Duodenal mucosa (tissue), 2 donors: ENCODE measurements around the gene NXPE4.
"Not testable (repeated sequence)": the region's sequence is repeated elsewhere in the genome, so short reads cannot be mapped to it uniquely, and the experiment has no call there.

Source experiments
- H3K27ac ChIP-seq: one replicate; pipeline ENCODE4 v1.7.0; 2013; ENCODE audit warnings: low read depth, low read length
- H3K27me3 ChIP-seq, 2 donors: one replicate each; pipeline ENCODE4 v1.7.0; 2013; ENCODE audit warnings: low read length in 2 of 2, control low read depth in 1 of 2; ENCODE audit not compliant: insufficient read depth in 2 of 2, control insufficient read depth in 1 of 2
- H3K36me3 ChIP-seq, 2 donors: one replicate each; pipeline ENCODE4 v1.7.0; 2013; ENCODE audit warnings: low read length in 2 of 2, control low read depth in 1 of 2; ENCODE audit not compliant: insufficient read depth in 2 of 2, control insufficient read depth in 1 of 2
- H3K4me1 ChIP-seq, 2 donors: one replicate each; pipeline ENCODE4 v1.7.0; 2013; ENCODE audit warnings: low read length in 2 of 2, control low read depth in 1 of 2; ENCODE audit not compliant: insufficient read depth in 2 of 2, control insufficient read depth in 1 of 2
- H3K4me3 ChIP-seq, 2 donors: one replicate each; pipeline ENCODE4 v1.7.0; 2013; ENCODE audit warnings: low read length in 2 of 2, low read depth in 1 of 2
- H3K9ac ChIP-seq, 2 donors: one replicate each; pipeline ENCODE4 v1.7.0; 2013; ENCODE audit warnings: low read length in 2 of 2, low read depth in 1 of 2
- H3K9me3 ChIP-seq, 2 donors: one replicate each; pipeline ENCODE4 v1.7.0; 2013; ENCODE audit warnings: low read length in 2 of 2, control low read depth in 1 of 2; ENCODE audit not compliant: control insufficient read depth in 1 of 2

NXPE4 gene

GRCh38 chr11:114618139-114618538 is 22.6 kb upstream of the NXPE4 start:
- Histone ChIP-seq H3K27me3 (no peaks in the 10 kb centered on the region), H3K27ac (no peak overlapping the region), H3K9ac (no peak overlapping the region), H3K36me3 (no peaks in the 10 kb centered on the region), H3K9me3 (peaks cover 39 to 70% of the 10 kb centered on the region in 2 donors), H3K4me1 (no peaks in the 10 kb centered on the region), H3K4me3 (no peak overlapping the region)

GRCh38 chr11:114617157-114618124 is 21.9 kb upstream of the NXPE4 start:
- no peaks in the 10 kb centered on the region for H3K36me3 ChIP-seq
- H3K4me3 ChIP-seq = no peak overlapping the region
- H3K27me3 ChIP-seq = no peaks in the 10 kb centered on the region
- no peak overlapping the region for H3K9ac ChIP-seq
- no peaks in the 10 kb centered on the region for H3K4me1 ChIP-seq
- peaks cover 37 to 70% of the 10 kb centered on the region in 2 donors for H3K9me3 ChIP-seq
- H3K27ac ChIP-seq = no peak overlapping the region

GRCh38 chr11:114616516-114616915 is 20.9 kb upstream of the NXPE4 start:
- H3K9ac ChIP-seq = no peak overlapping the region
- no peak overlapping the region for H3K27ac ChIP-seq
- H3K9me3 ChIP-seq = peaks cover 31 to 68% of the 10 kb centered on the region in 2 donors
- H3K36me3 ChIP-seq = no peaks in the 10 kb centered on the region
- H3K4me1 ChIP-seq = no peaks in the 10 kb centered on the region
- H3K27me3 ChIP-seq = no peaks in the 10 kb centered on the region
- H3K4me3 ChIP-seq = no peak overlapping the region

- Histone ChIP-seq H3K27me3 (no peaks in the 10 kb centered on the region), H3K36me3 (no peaks in the 10 kb centered on the region), H3K4me3 (no peak overlapping the region), H3K27ac (no peak overlapping the region), H3K4me1 (no peaks in the 10 kb centered on the region), H3K9ac (no peak overlapping the region), H3K9me3 (peaks cover 28 to 61% of the 10 kb centered on the region in 2 donors)
These were observed 20.1 kb upstream of the NXPE4 start for GRCh38 chr11:114615448-114616361.

GRCh38 chr11:114614127-114614720 is 18.6 kb upstream of the NXPE4 start:
- Histone ChIP-seq H3K27me3 (no peaks in the 10 kb centered on the region), H3K4me3 (no peak overlapping the region), H3K36me3 (no peaks in the 10 kb centered on the region), H3K4me1 (no peaks in the 10 kb centered on the region), H3K9me3 (peaks cover 32 to 60% of the 10 kb centered on the region in 2 donors), H3K27ac (no peak overlapping the region), H3K9ac (no peak overlapping the region)

GRCh38 chr11:114613094-114613493 is 17.5 kb upstream of the NXPE4 start:
- not testable (repeated sequence) for H3K4me1 ChIP-seq, H3K4me3 ChIP-seq, H3K27me3 ChIP-seq, H3K27ac ChIP-seq, H3K36me3 ChIP-seq, H3K9ac ChIP-seq
- peaks cover 28 to 56% of the 10 kb centered on the region in 2 donors for H3K9me3 ChIP-seq

- Histone ChIP-seq H3K27ac (no peak overlapping the region), H3K36me3 (no peaks in the 10 kb centered on the region), H3K4me1 (no peaks in the 10 kb centered on the region), H3K4me3 (no peak overlapping the region), H3K27me3 (no peaks in the 10 kb centered on the region), H3K9me3 (peaks cover 25 to 52% of the 10 kb centered on the region in 2 donors), H3K9ac (no peak overlapping the region)
These were observed 17.1 kb upstream of the NXPE4 start for GRCh38 chr11:114612686-114613085.

- peaks cover 23 to 47% of the 10 kb centered on the region in 2 donors for H3K9me3 ChIP-seq
- not testable (repeated sequence) for H3K27me3 ChIP-seq, H3K27ac ChIP-seq, H3K4me1 ChIP-seq, H3K9ac ChIP-seq, H3K36me3 ChIP-seq, H3K4me3 ChIP-seq
These were observed 16.6 kb upstream of the NXPE4 start for GRCh38 chr11:114612199-114612598.

- no peak overlapping the region for H3K27ac ChIP-seq
- no peaks in the 10 kb centered on the region for H3K27me3 ChIP-seq
- no peaks in the 10 kb centered on the region for H3K4me1 ChIP-seq
- peaks cover 18 to 43% of the 10 kb centered on the region in 2 donors for H3K9me3 ChIP-seq
- no peak overlapping the region for H3K4me3 ChIP-seq
- no peaks in the 10 kb centered on the region for H3K36me3 ChIP-seq
- no peak overlapping the region for H3K9ac ChIP-seq
These were observed 15.7 kb upstream of the NXPE4 start for GRCh38 chr11:114610984-114611944.
